A549 treated with GW870086 at 1 μM for 4 hours (cell line): ENCODE measurements around the gene HNRNPCL1. TPM values are rescaled to one million over a fixed set of nuclear protein-coding genes. Genes with fewer than 3 reads are reported as not detected.

ENCODE experiments used
- total RNA-seq: library from RNA; stranded (reverse); fragments of 200-300 nt; extraction: Qiagen RNA extraction; gene quantifications from 5 replicates; pipeline ENCODE4 v1.2.3, GENCODE V29; 2022; ENCODE audit warnings: low read depth

Gene HNRNPCL1
- 0.12 TPM in 1 of 5 replicates, not detected in the others for total RNA-seq

DNA sequence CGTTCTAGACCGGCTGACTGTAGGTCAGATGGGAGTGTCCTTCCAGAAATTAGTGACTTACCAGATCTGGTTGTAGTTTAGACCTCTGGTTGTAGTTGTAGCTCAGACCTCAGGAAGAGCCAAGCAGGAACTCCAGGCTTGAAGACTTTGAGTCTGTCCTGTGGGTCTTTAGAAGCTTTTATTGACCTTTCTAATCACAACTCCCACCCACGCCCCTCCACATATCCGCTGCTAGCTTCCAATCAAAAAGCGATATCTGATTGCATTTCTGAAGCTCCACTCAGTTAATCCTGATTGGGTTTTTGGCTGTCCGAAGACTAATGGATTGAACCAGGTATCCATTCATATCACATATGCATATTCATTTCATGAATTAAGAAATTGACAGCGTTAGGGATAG lies at the start of gene HNRNPCL1:
HNRNPCL1 (minus strand) TSS at position 101 of the 400 bp plus-strand sequence. CDS start 431 bp downstream, outside the sequence.

DNA sequence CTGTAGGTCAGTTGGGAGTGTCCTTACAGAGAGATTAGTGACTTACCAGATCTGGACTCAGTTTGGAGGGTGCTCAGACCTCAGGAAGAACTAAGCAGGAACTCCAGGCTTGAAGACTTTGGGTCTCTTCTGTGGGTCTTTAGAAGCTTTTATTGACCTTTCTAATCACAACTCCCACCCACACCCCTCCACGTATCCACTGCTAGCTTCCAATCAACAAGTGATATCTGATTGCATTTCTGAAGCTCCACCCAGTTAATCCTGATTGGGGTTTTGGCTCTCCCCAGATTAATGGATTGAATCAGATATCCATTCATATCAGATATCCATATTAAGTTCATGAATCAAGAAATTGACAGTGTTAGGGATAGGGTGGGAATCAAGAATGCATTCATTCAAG lies 49.6 kb upstream of the HNRNPCL1 start, which contains the start of gene PRAMEF10:
PRAMEF10 (minus strand) TSS at position 101 of the 400 bp plus-strand sequence. CDS start 2,423 bp downstream, outside the sequence.

DNA sequence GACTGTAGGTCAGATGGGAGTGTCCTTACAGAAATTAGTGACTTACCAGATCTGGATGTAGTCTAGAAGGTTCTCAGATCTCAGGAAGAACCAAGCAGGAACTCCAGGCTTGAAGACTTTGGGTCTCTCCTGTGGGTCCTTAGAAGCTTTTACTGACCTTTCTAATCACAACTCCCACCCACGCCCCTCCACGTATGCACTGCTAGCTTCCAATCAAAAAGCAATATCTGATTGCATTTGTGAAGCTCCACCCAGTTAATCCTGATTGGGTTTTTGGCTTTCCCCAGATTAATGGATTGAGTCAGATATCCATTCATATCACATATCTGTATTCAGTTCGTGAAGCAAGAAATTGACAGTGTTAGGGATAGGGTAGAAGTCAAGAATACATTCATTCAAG lies 37.6 kb upstream of the HNRNPCL1 start, which contains the start of gene PRAMEF4:
PRAMEF4 (minus strand) TSS at position 101 of the 400 bp plus-strand sequence. CDS start 2,807 bp downstream, outside the sequence.

DNA sequence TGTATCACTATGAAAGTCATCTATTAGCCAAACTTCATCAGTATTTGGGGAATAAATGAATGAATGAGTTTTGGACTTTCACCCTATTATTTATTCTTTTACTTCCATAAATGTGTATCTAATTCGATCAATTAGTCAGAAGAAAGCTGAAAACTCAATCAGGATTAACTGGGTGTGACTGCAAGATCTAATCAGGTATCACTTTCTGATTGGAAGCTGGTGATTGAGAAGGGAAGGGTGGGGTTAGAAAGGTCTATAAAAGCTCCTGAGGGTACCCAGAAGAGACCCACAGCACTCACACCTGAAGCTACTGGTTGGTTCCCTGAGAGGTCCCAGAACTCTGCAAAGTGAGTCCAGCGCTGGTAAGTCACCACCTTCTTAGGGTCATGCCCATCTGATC lies 8.3 kb upstream of the HNRNPCL1 start, which contains the start of gene PRAMEF2:
PRAMEF2 (plus strand) TSS at position 301 of the 400 bp plus-strand sequence. CDS start 1,924 bp downstream, outside the sequence.

DNA sequence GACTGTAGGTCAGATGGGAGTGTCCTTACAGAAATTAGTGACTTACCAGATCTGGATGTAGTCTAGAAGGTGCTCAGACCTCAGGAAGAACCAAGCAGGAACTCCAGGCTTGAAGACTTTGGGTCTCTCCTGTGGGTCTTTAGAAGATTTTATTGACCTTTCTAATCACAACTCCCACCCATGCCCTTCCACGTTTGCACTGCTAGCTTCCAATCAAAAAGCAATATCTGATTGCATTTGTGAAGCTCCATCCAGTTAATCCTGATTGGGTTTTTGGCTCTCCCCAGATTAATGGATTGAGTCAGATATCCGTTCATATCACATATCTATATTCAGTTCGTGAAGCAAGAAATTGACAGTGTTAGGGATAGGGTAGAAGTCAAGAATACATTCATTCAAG lies 17.2 kb downstream of the HNRNPCL1 start, which contains the start of gene PRAMEF11:
PRAMEF11 (minus strand) TSS at position 101 of the 400 bp plus-strand sequence. CDS start 2,621 bp downstream, outside the sequence.

Other genes starting within 250 kb of the HNRNPCL1 start
- 42.4 to 56.0 TPM (median 54.9 TPM) in 5 replicates for gene DHRS3, start 230.5 kb downstream of the HNRNPCL1 start, total RNA-seq
- gene AADACL4, start 204.6 kb downstream of the HNRNPCL1 start, total RNA-seq: not detected in 5 replicates
- not detected in 5 replicates for gene AADACL3, start 132.6 kb downstream of the HNRNPCL1 start, total RNA-seq
- not detected in 5 replicates for gene CFAP107, start 102.5 kb downstream of the HNRNPCL1 start, total RNA-seq
- not detected in 5 replicates for gene PRAMEF12, start 75.0 kb downstream of the HNRNPCL1 start, total RNA-seq
- gene PRAMEF1, start 57.3 kb downstream of the HNRNPCL1 start, total RNA-seq: not detected in 5 replicates
- gene PRAMEF11, start 17.3 kb downstream of the HNRNPCL1 start, total RNA-seq: not detected in 5 replicates
- 0.08 to 0.10 TPM in 2 of 5 replicates, not detected in the others for gene PRAMEF2, start 8.4 kb upstream of the HNRNPCL1 start, total RNA-seq
- not detected in 5 replicates for gene PRAMEF4, start 37.5 kb upstream of the HNRNPCL1 start, total RNA-seq
- gene PRAMEF10, start 49.5 kb upstream of the HNRNPCL1 start, total RNA-seq: not detected in 5 replicates
- gene PRAMEF7, start 67.9 kb upstream of the HNRNPCL1 start, total RNA-seq: not detected in 5 replicates
- not detected in 5 replicates for gene PRAMEF6, start 98.9 kb upstream of the HNRNPCL1 start, total RNA-seq
- not detected in 5 replicates for gene PRAMEF27, start 207.9 kb upstream of the HNRNPCL1 start, total RNA-seq
- not detected in 5 replicates for gene HNRNPCL3, start 212.0 kb upstream of the HNRNPCL1 start, total RNA-seq
- gene PRAMEF25, start 222.1 kb upstream of the HNRNPCL1 start, total RNA-seq: not detected in 5 replicates